Medulla oblongata (tissue), 1 donor: ENCODE measurements around the gene DDX60.
"Not testable (repeated sequence)": the region's sequence is repeated elsewhere in the genome, so short reads cannot be mapped to it uniquely, and the experiment has no call there.

Source experiments
- DNase-seq: peaks from one replicate; pipeline ENCODE4 v3.0.0-alpha.2; 2015; ENCODE audit errors: extremely low spot score

The DDX60 gene

GRCh38 chr4:168303430-168303829, 15.1 kb downstream of the DDX60 start:
- not testable (repeated sequence) for DNase-seq

GRCh38 chr4:168293386-168293975, 25.1 kb downstream of the DDX60 start:
- DNase-seq, result no peak

GRCh38 chr4:168291242-168291641, 27.3 kb downstream of the DDX60 start:
- DNase-seq, result no peak

GRCh38 chr4:168285850-168286249, 32.7 kb downstream of the DDX60 start:
- not testable (repeated sequence) for DNase-seq

- DNase-seq, result no peak
These were observed 39.0 kb downstream of the DDX60 start for GRCh38 chr4:168279556-168279955.

GRCh38 chr4:168275836-168276235, 42.7 kb downstream of the DDX60 start:
- DNase-seq, result no peak

GRCh38 chr4:168274871-168275270, 43.7 kb downstream of the DDX60 start:
- no peak for DNase-seq

- DNase-seq, result no peak
These were observed 44.7 kb downstream of the DDX60 start for GRCh38 chr4:168273838-168274237.

GRCh38 chr4:168272488-168272887, 46.1 kb downstream of the DDX60 start:
- no peak for DNase-seq

GRCh38 chr4:168269896-168270295, 48.7 kb downstream of the DDX60 start:
- no peak for DNase-seq

GRCh38 chr4:168265327-168265726, 53.2 kb downstream of the DDX60 start:
- no peak for DNase-seq

- DNase-seq, result no peak
These were observed 53.6 kb downstream of the DDX60 start for GRCh38 chr4:168264903-168265302.

- DNase-seq, result no peak
These were observed 55.5 kb downstream of the DDX60 start for GRCh38 chr4:168263039-168263438.

- DNase-seq, result no peak
These were observed 59.5 kb downstream of the DDX60 start for GRCh38 chr4:168259096-168259495.

GRCh38 chr4:168257768-168258167, 60.8 kb downstream of the DDX60 start:
- no peak for DNase-seq

- no peak for DNase-seq
These were observed 70.3 kb downstream of the DDX60 start for GRCh38 chr4:168248176-168248710.

GRCh38 chr4:168247603-168248002, 70.9 kb downstream of the DDX60 start:
- no peak for DNase-seq

- no peak for DNase-seq
These were observed 76.6 kb downstream of the DDX60 start for GRCh38 chr4:168241953-168242352.

- no peak for DNase-seq
These were observed 77.7 kb downstream of the DDX60 start for GRCh38 chr4:168240821-168241220.

- no peak for DNase-seq
These were observed 97.3 kb downstream of the DDX60 start for GRCh38 chr4:168221301-168221700.

- no peak for DNase-seq
These were observed 97.7 kb downstream of the DDX60 start for GRCh38 chr4:168220893-168221292.

- no peak for DNase-seq
These were observed 99.9 kb downstream of the DDX60 start for GRCh38 chr4:168218645-168219044.

- not testable (repeated sequence) for DNase-seq
These were observed 105.0 kb downstream of the DDX60 start for GRCh38 chr4:168213511-168213910.

GRCh38 chr4:168212656-168213055, 105.9 kb downstream of the DDX60 start:
- DNase-seq, result no peak
